Effector memory CD8-positive, alpha-beta T cell (primary cell): ENCODE data around the gene EPS8L2.
A peak's percentile ranks its signal among the peaks of the same experiment; 100 is the strongest.
"Not testable (repeated sequence)": the region's sequence is repeated elsewhere in the genome, so short reads cannot be mapped to it uniquely, and the experiment has no call there.

Experiments
- ATAC-seq: fragments of 150-1000 bp; cut with Tn5 transposase; replicated peaks from 2 replicates; pipeline ENCODE4 v1.10.0; 2021; ENCODE audit warnings: mild to moderate bottlenecking, moderate library complexity
- DNase-seq, 3 experiments: peaks; one replicate each; pipeline ENCODE4 v3.0.0; 2021
- H3K27ac Mint-ChIP-seq, 2 donors: one replicate each; pipeline ENCODE4 v1.8.0; 2022; ENCODE audit warnings: mild to moderate bottlenecking in 2 of 2, mixed read lengths in 2 of 2, moderate library complexity in 2 of 2
- H3K27me3 Mint-ChIP-seq, 2 donors: one replicate each; pipeline ENCODE4 v1.8.0; 2022; ENCODE audit warnings: mixed read lengths in 2 of 2
- H3K36me3 Mint-ChIP-seq: one replicate; pipeline ENCODE4 v1.8.0; 2022; ENCODE audit warnings: mild to moderate bottlenecking, moderate library complexity, mixed read lengths; ENCODE audit not compliant: insufficient read depth
- H3K4me1 Mint-ChIP-seq, 2 donors: one replicate each; pipeline ENCODE4 v1.8.0; 2022; ENCODE audit warnings: low read depth in 2 of 2, mixed read lengths in 2 of 2
- H3K4me3 Mint-ChIP-seq, 2 donors: one replicate each; pipeline ENCODE4 v1.8.0; 2022; ENCODE audit warnings: mild to moderate bottlenecking in 2 of 2, mixed read lengths in 2 of 2, moderate library complexity in 2 of 2
- H3K9me3 Mint-ChIP-seq, 2 donors: one replicate each; pipeline ENCODE4 v1.8.0; 2022; ENCODE audit warnings: mixed read lengths in 2 of 2

The EPS8L2 gene

DNA sequence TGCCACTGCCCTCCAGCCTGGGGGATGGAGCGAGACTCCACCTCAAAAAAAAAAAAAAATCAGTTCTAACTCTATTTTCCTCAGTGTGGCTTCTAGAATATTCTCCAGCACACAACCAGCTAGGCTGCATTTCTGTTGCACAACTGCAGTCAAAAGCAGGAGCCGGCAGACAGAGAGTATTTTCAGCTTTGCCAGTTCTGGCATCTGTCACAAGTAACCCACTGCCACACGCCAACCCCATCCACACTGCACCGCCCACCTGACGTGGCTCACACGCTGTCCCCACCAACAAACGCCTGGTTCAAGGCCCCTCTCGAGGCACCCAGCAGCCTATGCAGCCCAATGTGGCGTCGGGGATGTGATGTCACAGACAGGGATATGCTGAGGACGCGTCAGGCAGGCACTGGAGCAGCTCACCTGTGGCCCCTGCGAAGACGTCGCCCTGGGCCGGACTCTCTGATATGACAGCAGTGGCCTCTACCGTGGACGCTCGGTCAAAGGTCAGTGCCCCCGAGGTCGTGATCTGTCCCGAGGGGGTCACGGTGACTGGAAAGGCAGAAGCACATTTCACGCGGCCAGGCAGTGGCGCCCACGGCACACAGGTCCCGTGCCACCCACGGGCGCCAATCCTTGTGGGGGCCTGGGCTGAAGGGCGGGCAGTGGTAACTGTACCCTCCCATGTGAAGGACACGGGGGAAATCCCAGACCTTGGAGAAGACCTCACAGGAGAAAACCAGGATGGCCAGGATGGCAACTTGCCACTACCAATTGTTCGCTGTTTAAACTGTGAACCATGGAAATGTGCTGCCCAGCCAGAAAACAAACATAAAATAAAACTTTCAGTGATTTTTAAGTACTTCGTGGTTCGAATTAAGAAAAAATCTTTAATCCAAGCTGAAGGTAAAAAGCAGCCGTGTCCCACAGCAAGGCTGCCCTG is 26.5 kb upstream of the EPS8L2 start:
- Mint-ChIP-seq H3K9me3 (no peaks in the 10 kb centered on the region), H3K4me3 (no peak overlapping the region), H3K4me1 (no peaks in the 10 kb centered on the region), H3K27me3 (no peaks in the 10 kb centered on the region), H3K27ac (no peak overlapping the region), H3K36me3 (peaks cover 24% of the 10 kb centered on the region)
- DNase-seq (no peak), ATAC-seq (no peak)

- H3K4me3 Mint-ChIP-seq: no peak overlapping the region
- peaks cover 33% of the 10 kb centered on the region for H3K36me3 Mint-ChIP-seq
- ATAC-seq (no peak), DNase-seq (no peak)
- no peaks in the 10 kb centered on the region for H3K4me1 Mint-ChIP-seq
- H3K9me3 Mint-ChIP-seq: no peaks in the 10 kb centered on the region
- no peaks in the 10 kb centered on the region for H3K27me3 Mint-ChIP-seq
- peak overlapping the region; percentile 63 to 64 for H3K27ac Mint-ChIP-seq
Observed at GRCh38 chr11:680476-680875, 25.6 kb upstream of the EPS8L2 start.

GRCh38 chr11:680970-681369 is 25.1 kb upstream of the EPS8L2 start:
- no peak for DNase-seq

GRCh38 chr11:686451-687243 is 19.4 kb upstream of the EPS8L2 start:
- H3K9me3 Mint-ChIP-seq: no peaks in the 10 kb centered on the region
- no peak overlapping the region for H3K4me3 Mint-ChIP-seq
- no peaks in the 10 kb centered on the region for H3K27me3 Mint-ChIP-seq
- H3K27ac Mint-ChIP-seq: peak overlapping the region in 1 of 2 donors; percentile 63
- DNase-seq (no peak), ATAC-seq (no peak)
- H3K4me1 Mint-ChIP-seq: peaks cover 0 to 2% of the 10 kb centered on the region in 2 donors
- peaks cover 49% of the 10 kb centered on the region for H3K36me3 Mint-ChIP-seq

More at GRCh38 chr11:680970-681369, 25.1 kb upstream of the EPS8L2 start:
- H3K36me3 Mint-ChIP-seq: peaks cover 38% of the 10 kb centered on the region
- H3K27ac Mint-ChIP-seq: peak overlapping the region in 1 of 2 donors; percentile 60
- H3K9me3 Mint-ChIP-seq: no peaks in the 10 kb centered on the region
- no peak overlapping the region for H3K4me3 Mint-ChIP-seq
- no peaks in the 10 kb centered on the region for H3K4me1 Mint-ChIP-seq
- no peaks in the 10 kb centered on the region for H3K27me3 Mint-ChIP-seq
- no peak for ATAC-seq

- H3K27me3 Mint-ChIP-seq: no peaks in the 10 kb centered on the region
- H3K9me3 Mint-ChIP-seq: no peaks in the 10 kb centered on the region
- peaks cover 8 to 9% of the 10 kb centered on the region in 2 donors for H3K4me1 Mint-ChIP-seq
- DNase-seq (no peak), ATAC-seq (no peak)
- H3K27ac Mint-ChIP-seq: no peak overlapping the region
- H3K4me3 Mint-ChIP-seq: no peak overlapping the region
- peaks cover 49% of the 10 kb centered on the region for H3K36me3 Mint-ChIP-seq
Observed at GRCh38 chr11:687751-688150, 18.3 kb upstream of the EPS8L2 start.

DNA sequence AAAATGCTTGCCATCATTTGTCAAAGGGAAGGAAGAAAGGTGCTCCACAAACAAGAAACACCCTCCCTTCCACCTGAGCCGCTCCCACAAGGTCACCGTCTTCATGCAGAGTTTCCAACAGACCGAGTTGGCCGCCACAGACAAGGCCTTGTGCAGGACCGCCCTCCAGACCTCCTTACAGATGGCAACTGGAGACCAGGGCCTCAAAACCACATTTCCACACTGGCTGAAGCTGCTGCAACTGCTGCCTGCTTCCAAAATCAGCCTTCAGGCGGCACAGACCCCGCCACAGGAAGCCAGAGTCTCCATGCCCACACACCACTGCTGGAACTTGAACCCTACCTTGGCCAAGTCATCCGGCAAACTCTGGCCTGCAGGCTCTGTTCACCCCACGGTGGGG is 17.4 kb upstream of the EPS8L2 start:
- Mint-ChIP-seq H3K36me3 (peaks cover 53% of the 10 kb centered on the region), H3K9me3 (no peaks in the 10 kb centered on the region), H3K4me1 (peaks cover 16% of the 10 kb centered on the region in 2 donors), H3K27me3 (no peaks in the 10 kb centered on the region), H3K27ac (no peak overlapping the region), H3K4me3 (no peak overlapping the region)
- ATAC-seq: no peak
- DNase-seq: no peak

DNA sequence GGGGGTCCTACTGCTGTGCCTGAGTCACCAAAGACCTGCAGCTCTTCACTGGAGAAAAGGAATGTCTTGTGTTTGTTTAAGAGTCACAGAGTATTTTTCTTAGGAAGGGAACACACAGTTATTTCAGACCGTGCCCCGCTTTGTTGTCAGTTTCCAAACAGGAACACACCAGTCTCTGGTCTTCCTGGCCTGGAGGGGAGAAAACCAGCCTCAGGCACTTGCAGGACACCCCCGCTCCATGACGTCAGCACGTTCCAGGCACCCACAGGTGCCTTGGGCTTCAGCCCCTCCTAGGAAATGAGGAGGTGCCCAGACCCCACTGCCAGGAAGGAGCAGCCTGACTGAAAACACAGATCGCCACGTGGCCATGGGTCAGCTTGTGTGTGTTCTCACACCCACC is 16.4 kb upstream of the EPS8L2 start:
- Mint-ChIP-seq H3K4me3 (no peak overlapping the region), H3K36me3 (peaks cover 44% of the 10 kb centered on the region), H3K27ac (no peak overlapping the region), H3K4me1 (peaks cover 19 to 21% of the 10 kb centered on the region in 2 donors), H3K9me3 (no peaks in the 10 kb centered on the region), H3K27me3 (no peaks in the 10 kb centered on the region)
- DNase-seq (no peak), ATAC-seq (no peak)

DNA sequence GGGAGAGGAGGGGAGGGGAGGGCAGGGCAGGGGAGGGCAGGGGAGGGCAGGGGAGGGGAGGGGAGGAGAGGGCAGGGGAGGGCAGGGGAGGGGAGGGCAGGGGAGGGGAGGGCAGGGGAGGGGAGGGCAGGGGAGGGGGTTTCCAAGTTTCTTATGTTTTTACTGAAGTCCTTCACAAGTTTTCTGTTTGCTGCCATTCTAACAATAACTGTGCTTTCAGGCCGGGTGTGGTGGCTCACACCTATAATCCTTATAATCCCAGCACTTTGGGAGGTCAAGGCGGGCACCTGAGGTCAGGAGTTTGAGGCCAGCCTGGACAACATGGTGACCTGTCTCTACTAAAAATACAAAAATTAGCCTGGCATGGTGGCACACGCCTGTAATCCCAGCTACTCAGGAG is 15.8 kb upstream of the EPS8L2 start:
- not testable (repeated sequence) for ATAC-seq, H3K9me3 Mint-ChIP-seq, H3K27me3 Mint-ChIP-seq, DNase-seq, H3K27ac Mint-ChIP-seq, H3K4me3 Mint-ChIP-seq
- Mint-ChIP-seq H3K4me1 (peaks cover 19 to 21% of the 10 kb centered on the region in 2 donors), H3K36me3 (peaks cover 42% of the 10 kb centered on the region)

- no peak overlapping the region for H3K4me3 Mint-ChIP-seq
- DNase-seq (no peak), ATAC-seq (no peak)
- peaks cover 19 to 21% of the 10 kb centered on the region in 2 donors for H3K4me1 Mint-ChIP-seq
- H3K9me3 Mint-ChIP-seq: no peaks in the 10 kb centered on the region
- peak overlapping the region in 1 of 2 donors; percentile 44 for H3K27ac Mint-ChIP-seq
- H3K36me3 Mint-ChIP-seq: peaks cover 40% of the 10 kb centered on the region
- H3K27me3 Mint-ChIP-seq: no peaks in the 10 kb centered on the region
Observed at GRCh38 chr11:690738-691633, 15.0 kb upstream of the EPS8L2 start.

DNA sequence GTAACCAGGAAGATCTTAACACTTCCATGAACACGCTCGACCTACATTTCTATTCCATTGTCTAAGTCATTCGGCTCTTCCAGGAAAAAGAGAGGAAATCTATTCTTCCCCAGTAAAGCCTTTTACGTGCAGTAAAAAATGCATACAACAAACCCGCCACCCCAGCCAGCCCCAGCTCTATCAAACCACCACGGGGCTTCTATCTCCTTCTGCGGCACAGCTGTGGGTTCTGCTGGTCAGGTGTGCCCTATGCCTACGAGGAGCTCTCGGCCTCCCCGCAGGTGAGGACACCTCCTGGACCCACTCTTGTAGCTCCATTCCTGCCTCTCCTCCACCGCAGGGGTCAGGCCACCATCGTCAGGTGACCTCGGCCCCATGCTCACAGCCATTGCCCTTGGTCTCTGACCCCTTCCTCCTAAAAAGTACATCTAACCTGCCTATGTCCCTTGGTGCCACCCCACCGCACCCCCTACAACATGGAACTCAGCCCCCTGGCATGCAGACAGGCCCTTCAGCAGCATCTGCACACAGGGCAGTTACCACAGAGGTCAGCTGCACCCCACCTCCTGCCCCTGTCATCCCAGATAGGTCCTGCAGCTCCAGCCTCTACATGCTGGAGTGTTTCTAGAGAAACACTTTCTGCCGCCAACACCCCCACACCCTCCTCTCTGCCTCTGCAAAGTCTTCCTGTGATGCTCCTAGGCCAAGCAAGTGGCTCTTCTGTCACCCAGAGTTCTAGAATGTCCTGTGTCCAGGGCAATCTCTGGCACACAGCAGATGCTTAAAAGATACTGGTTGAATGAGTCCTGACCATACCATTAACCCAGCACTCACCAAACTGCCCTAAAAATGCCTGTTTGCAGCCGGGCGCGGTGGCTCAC is 14.1 kb upstream of the EPS8L2 start:
- H3K4me3 Mint-ChIP-seq: peak overlapping the region in 1 of 2 donors; percentile 87
- H3K36me3 Mint-ChIP-seq: peaks cover 38% of the 10 kb centered on the region
- H3K27ac Mint-ChIP-seq: no peak overlapping the region
- ATAC-seq (no peak), DNase-seq (no peak)
- H3K4me1 Mint-ChIP-seq: peaks cover 25 to 26% of the 10 kb centered on the region in 2 donors
- H3K9me3 Mint-ChIP-seq: no peaks in the 10 kb centered on the region
- no peaks in the 10 kb centered on the region for H3K27me3 Mint-ChIP-seq

DNA sequence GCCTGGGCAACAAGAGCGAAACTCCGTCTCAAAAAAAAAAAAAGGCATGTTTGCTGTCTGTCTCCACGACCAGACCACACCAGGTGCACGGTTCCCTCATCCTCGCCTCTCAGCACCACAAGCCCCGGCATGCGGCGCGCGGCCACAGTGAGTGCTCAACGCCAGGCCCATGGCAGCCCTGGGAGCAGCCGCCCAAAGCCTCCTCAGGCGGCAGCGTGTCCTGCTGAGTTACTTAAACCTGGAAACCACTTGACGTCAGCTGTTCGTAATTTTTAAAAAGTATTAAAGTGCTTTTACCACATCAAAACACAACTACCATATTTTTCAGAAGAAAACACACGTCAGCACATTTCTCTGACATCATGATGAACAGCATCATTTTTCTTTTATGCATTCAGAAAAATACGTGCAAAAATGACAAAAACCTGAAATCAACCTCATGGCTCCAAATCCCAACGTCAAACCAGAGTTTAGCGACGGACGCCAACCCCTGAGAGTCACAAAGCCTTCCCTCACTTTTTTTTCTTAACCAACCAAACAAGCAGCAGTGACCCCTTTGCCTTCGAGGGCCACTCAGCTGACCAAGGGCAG is 13.1 kb upstream of the EPS8L2 start:
- Mint-ChIP-seq H3K9me3 (no peaks in the 10 kb centered on the region), H3K36me3 (peaks cover 32% of the 10 kb centered on the region), H3K27ac (peak overlapping the region; percentile 88 to 95), H3K27me3 (no peaks in the 10 kb centered on the region), H3K4me1 (peaks cover 27 to 29% of the 10 kb centered on the region in 2 donors), H3K4me3 (peak overlapping the region; percentile 80 to 87)
- peak in 1 of 3 experiments; percentile 30 for DNase-seq
- no peak for ATAC-seq

DNA sequence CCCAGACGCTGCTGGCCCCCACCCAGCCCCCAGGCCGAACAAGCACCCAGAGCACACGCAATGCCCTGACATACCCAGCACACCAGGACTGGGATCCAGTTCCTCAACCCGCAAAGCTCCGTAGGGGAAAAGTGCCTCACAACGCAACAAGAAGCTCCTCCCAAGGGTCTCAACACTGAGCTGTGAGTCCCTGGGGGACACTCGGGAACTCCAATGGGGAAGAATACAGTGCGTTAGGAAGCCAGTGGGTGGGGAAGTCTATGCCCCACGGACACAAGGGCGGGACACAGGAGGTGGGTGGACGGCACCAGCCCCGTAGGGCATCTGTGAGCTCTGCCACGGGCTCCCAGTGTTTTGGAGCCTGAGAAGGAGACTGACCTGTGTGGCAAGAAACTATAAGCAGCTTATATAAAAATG is 12.6 kb upstream of the EPS8L2 start:
- Mint-ChIP-seq H3K4me3 (peak overlapping the region; percentile 80 to 87), H3K4me1 (peaks cover 29% of the 10 kb centered on the region in 2 donors)
- DNase-seq: no peak

More for the DNA sequence above, 12.6 kb upstream of the EPS8L2 start:
- H3K36me3 Mint-ChIP-seq: peaks cover 28% of the 10 kb centered on the region
- ATAC-seq: no peak
- no peaks in the 10 kb centered on the region for H3K9me3 Mint-ChIP-seq
- peak overlapping the region; percentile 88 to 95 for H3K27ac Mint-ChIP-seq
- no peaks in the 10 kb centered on the region for H3K27me3 Mint-ChIP-seq
